Breast epithelium (tissue), 4 donors: ENCODE results near the gene AMBP. TPM values are rescaled to one million over a fixed set of nuclear protein-coding genes. Genes with fewer than 3 reads are reported as not detected.
A peak's percentile ranks its signal among the peaks of the same experiment; 100 is the strongest.

ENCODE experiments used
- DNase-seq, 2 donors: peaks; one replicate each; pipeline ENCODE4 v3.0.0-alpha.2; 2019; ENCODE audit warnings: low spot score in 2 of 2
- H3K27ac ChIP-seq, 2 donors: fragments of 200-600 bp; sonication (generic) in 1 of 2; one replicate each; pipeline ENCODE4 v1.5.1; 2016 to 2019; ENCODE audit warnings: mild to moderate bottlenecking in 1 of 2
- H3K27me3 ChIP-seq, 2 donors: fragments of 200-600 bp; sonication (generic) in 1 of 2; one replicate each; pipeline versions ENCODE4 v1.5.1 to v1.6.0; 2017 to 2019; ENCODE audit warnings: control low read depth in 1 of 2, mild to moderate bottlenecking in 1 of 2
- H3K36me3 ChIP-seq: fragments of 200-600 bp; one replicate; pipeline ENCODE4 v1.5.1; 2019
- H3K4me1 ChIP-seq, 2 donors: fragments of 200-600 bp; sonication (generic); one replicate each; pipeline ENCODE4 v1.5.1; 2016 to 2019; ENCODE audit warnings: control low read depth in 1 of 2
- H3K4me3 ChIP-seq, 3 donors: fragments of 200-600 bp; sonication (generic); 1 replicate in 2 of 3; 2 replicates in 1 of 3; pipeline ENCODE4 v1.5.1; 2016 to 2019; ENCODE audit warnings: mild to moderate bottlenecking in 3 of 3, moderate library complexity in 2 of 3
- H3K9me3 ChIP-seq, 2 donors: fragments of 200-600 bp; sonication (generic) in 1 of 2; one replicate each; pipeline ENCODE4 v1.5.1; 2016 to 2019; ENCODE audit warnings: control low read depth in 1 of 2
- CTCF ChIP-seq, 3 donors: fragments of 450-650 bp; IDR thresholded peaks; one replicate each; pipeline ENCODE4 v1.5.1; 2016 to 2017; ENCODE audit warnings: antibody characterized with exemption in 3 of 3, mild to moderate bottlenecking in 3 of 3, moderate library complexity in 3 of 3
- POLR2A ChIP-seq: fragments of 450-650 bp; IDR thresholded peaks from one replicate; pipeline ENCODE4 v1.6.1; 2016; ENCODE audit warnings: antibody characterized with exemption, mild to moderate bottlenecking, moderate library complexity
- POLR2AphosphoS5 ChIP-seq, 3 donors: sonication (generic); formaldehyde crosslinking; IDR thresholded peaks; one replicate each; pipeline ENCODE4 v1.6.1; 2017; ENCODE audit warnings: antibody characterized with exemption in 3 of 3
- intact Hi-C: fragments of 100-400 bp; cut with DNase I; formaldehyde crosslinking; loops from one replicate; pipeline ENCODE4 v1.15.1; 2023; ENCODE audit warnings: low total_unique reads
- total RNA-seq, 3 donors: library from RNA; depleted of rRNA; stranded (reverse); fragments of >200 nt; gene quantifications; one replicate each; pipeline ENCODE4 v1.1.0, GENCODE V29; 2016

Gene AMBP
- total RNA-seq, 3 donors from 2014 or later: 0.66 TPM; not detected in 2

- TF ChIP-seq POLR2A: no peak
- DNase-seq: no peak
- intact Hi-C loops: no loop called here
- Histone ChIP-seq H3K36me3 (no peaks in the 10 kb centered on the region), H3K27ac (peak overlapping the region in 1 of 2 donors; percentile 59), H3K4me1 (no peaks in the 10 kb centered on the region), H3K27me3 (no peaks in the 10 kb centered on the region), H3K4me3 (no peak overlapping the region), H3K9me3 (peaks cover 0 to 4% of the 10 kb centered on the region in 2 donors)
Measured at GRCh38 chr9:114099669-114100270, 21.7 kb upstream of the AMBP start.

- intact Hi-C loops: no loop called here
- DNase-seq: peak in 1 of 2 donors; percentile 87
- peak within 1 kb of the TSS; percentile 0 to 79 for H3K27ac ChIP-seq
- H3K9me3 ChIP-seq: peaks cover 0 to 4% of the 10 kb centered on the region in 2 donors
- H3K27me3 ChIP-seq: no peaks in the 10 kb centered on the region
- H3K4me1 ChIP-seq: no peaks in the 10 kb centered on the region
- no peak for TF ChIP-seq POLR2A
- TF ChIP-seq CTCF (IDR thresholded peaks at IDR 0.05): no peak
- TF ChIP-seq POLR2AphosphoS5 (IDR thresholded peaks at IDR 0.05): no peak
- H3K36me3 ChIP-seq: no peaks in the 10 kb centered on the region
- peak within 1 kb of the TSS; percentile 20 to 68 (median 61) for H3K4me3 ChIP-seq
Measured at GRCh38 chr9:114098936-114099668, 21.0 kb upstream of the AMBP start, which contains the start of gene KIF12. Gene KIF12 (minus strand): TSS chr9:114099292. CDS start chr9:114099276, 16 bp downstream.

GRCh38 chr9:114098021-114098935 is 20.2 kb upstream of the AMBP start:
- Histone ChIP-seq H3K36me3 (no peaks in the 10 kb centered on the region), H3K4me3 (peak overlapping the region; percentile 20 to 68 (median 61)), H3K27me3 (no peaks in the 10 kb centered on the region), H3K27ac (peak overlapping the region; percentile 0 to 79), H3K9me3 (peaks cover 0 to 4% of the 10 kb centered on the region in 2 donors), H3K4me1 (no peaks in the 10 kb centered on the region)
- TF ChIP-seq POLR2AphosphoS5 (IDR thresholded peaks at IDR 0.05): no peak
- no peak for TF ChIP-seq POLR2A
- TF ChIP-seq CTCF (IDR thresholded peaks at IDR 0.05): no peak
- peak in 1 of 2 donors; percentile 82 for DNase-seq
- intact Hi-C loops: no loop called here

GRCh38 chr9:114097613-114098020 is 19.5 kb upstream of the AMBP start:
- no peak for DNase-seq
- TF ChIP-seq POLR2A (no peak), CTCF (IDR thresholded peaks at IDR 0.05) (no peak), POLR2AphosphoS5 (IDR thresholded peaks at IDR 0.05) (no peak)
- intact Hi-C loops: no loop called here

GRCh38 chr9:114096866-114097612 is 18.9 kb upstream of the AMBP start:
- TF ChIP-seq POLR2AphosphoS5 (IDR thresholded peaks at IDR 0.05) (no peak), POLR2A (no peak), CTCF (IDR thresholded peaks at IDR 0.05) (no peak)
- H3K27ac ChIP-seq: no peak overlapping the region
- peak overlapping the region in 2 of 3 donors; percentile 61 to 68 for H3K4me3 ChIP-seq
- intact Hi-C loops: no loop called here
- H3K36me3 ChIP-seq: no peaks in the 10 kb centered on the region
- H3K9me3 ChIP-seq: peaks cover 0 to 3% of the 10 kb centered on the region in 2 donors
- DNase-seq: no peak
- no peaks in the 10 kb centered on the region for H3K27me3 ChIP-seq
- H3K4me1 ChIP-seq: no peaks in the 10 kb centered on the region

More at GRCh38 chr9:114097613-114098020, 19.5 kb upstream of the AMBP start:
- H3K9me3 ChIP-seq: peaks cover 0 to 4% of the 10 kb centered on the region in 2 donors
- H3K27me3 ChIP-seq: no peaks in the 10 kb centered on the region
- no peaks in the 10 kb centered on the region for H3K36me3 ChIP-seq
- peak overlapping the region; percentile 20 to 68 (median 61) for H3K4me3 ChIP-seq
- H3K27ac ChIP-seq: no peak overlapping the region
- H3K4me1 ChIP-seq: no peaks in the 10 kb centered on the region
